PC-3 (cell line): ENCODE results near the gene ARHGAP40. TPM values are rescaled to one million over a fixed set of nuclear protein-coding genes. Genes with fewer than 3 reads are reported as not detected.

ENCODE experiments used
- ATAC-seq: fragments of 200-7000 bp; cut with Tn5 transposase; 2 replicates; pipeline ENCODE4 v1.9.1; 2020; ENCODE audit warnings: mild to moderate bottlenecking, moderate library complexity
- BruUV-seq: library from RNA; stranded (reverse); fragments of 400-500 nt; replicated peaks from 2 replicates; lab custom pipeline; 2021; lab: Mats Ljungman, UMichigan
- CTCF ChIA-PET: fragments of 300-600 bp; sonication (Branson Sonifier 250); formaldehyde crosslinking; loops from one replicate; lab custom pipeline; 2022; ENCODE audit warnings: antibody characterized with exemption; lab: Charles Lee
- POLR2A ChIA-PET: fragments of 300-600 bp; sonication (Branson Sonifier 250); formaldehyde crosslinking; loops from one replicate; lab custom pipeline; 2022; ENCODE audit warnings: antibody characterized with exemption; ENCODE audit not compliant: unreplicated experiment; lab: Charles Lee
- DNase-seq: peaks from one replicate; pipeline ENCODE4 v3.0.0-alpha.2; 2015
- H2AFZ ChIP-seq: fragments of 300-600 bp; sonication (generic); 2 replicates; pipeline ENCODE4 v1.6.0; 2016; ENCODE audit warnings: antibody characterized with exemption, low read length
- H3F3A ChIP-seq: fragments of 300-600 bp; sonication (generic); one replicate; pipeline ENCODE4 v1.6.0; 2017; ENCODE audit warnings: antibody characterized with exemption, low read length, control low read depth, mild to moderate bottlenecking; ENCODE audit not compliant: unreplicated experiment
- H3K27ac ChIP-seq: fragments of 300-600 bp; sonication (generic); 2 replicates; pipeline ENCODE4 v1.5.1; 2016; ENCODE audit warnings: mild to moderate bottlenecking, low read length
- H3K27me3 ChIP-seq: fragments of 300-600 bp; sonication (generic); 2 replicates; pipeline ENCODE4 v1.6.1; 2016; ENCODE audit warnings: low read length, mixed read lengths
- H3K36me3 ChIP-seq: fragments of 300-600 bp; sonication (generic); 2 replicates; pipeline ENCODE4 v1.6.1; 2016; ENCODE audit warnings: low read depth, mixed run types, low read length, mixed read lengths
- H3K4me1 ChIP-seq: fragments of 300-600 bp; sonication (generic); 2 replicates; pipeline ENCODE4 v1.5.1; 2016; ENCODE audit warnings: low read length; ENCODE audit not compliant: insufficient read depth
- H3K4me2 ChIP-seq: fragments of 300-600 bp; sonication (generic); 2 replicates; pipeline ENCODE4 v1.6.0; 2016; ENCODE audit warnings: low read length
- H3K4me3 ChIP-seq: fragments of 300-600 bp; sonication (generic); 2 replicates; pipeline ENCODE4 v1.5.1; 2016; ENCODE audit warnings: mild to moderate bottlenecking, low read length, mixed read lengths
- H3K79me2 ChIP-seq: fragments of 300-600 bp; sonication (generic); 2 replicates; pipeline ENCODE4 v1.6.1; 2017; ENCODE audit warnings: low read length, mixed read lengths
- H3K9ac ChIP-seq: fragments of 300-600 bp; sonication (generic); 2 replicates; pipeline ENCODE4 v1.6.0; 2016; ENCODE audit warnings: mild to moderate bottlenecking, low read length
- H3K9me2 ChIP-seq: fragments of 300-600 bp; sonication (generic); replicated peaks from 2 replicates; pipeline ENCODE4 v1.6.1; 2016; ENCODE audit warnings: mixed run types, low read length, mixed read lengths
- H3K9me3 ChIP-seq: fragments of 300-600 bp; sonication (generic); 2 replicates; pipeline ENCODE4 v1.6.1; 2016; ENCODE audit warnings: low read length, mixed read lengths
- H4K20me1 ChIP-seq: fragments of 300-600 bp; sonication (generic); 2 replicates; pipeline ENCODE4 v1.6.1; 2016; ENCODE audit warnings: low read length, mixed read lengths
- CTCF ChIP-seq: fragments of 300-600 bp; sonication (generic); conservative IDR thresholded peaks from 2 replicates; pipeline ENCODE4 v1.5.1; 2017; ENCODE audit warnings: antibody characterized with exemption, low read depth, mild to moderate bottlenecking, low read length
- EZH2 ChIP-seq: fragments of 300-600 bp; sonication (generic); IDR thresholded peaks from one replicate; pipeline ENCODE4 v1.6.1; 2017; ENCODE audit warnings: antibody characterized with exemption, mild to moderate bottlenecking, low read length; ENCODE audit not compliant: unreplicated experiment
- EZH2phosphoT487 ChIP-seq: fragments of 300-600 bp; sonication (generic); IDR thresholded peaks from 2 replicates; pipeline ENCODE4 v1.6.1; 2018; ENCODE audit warnings: mild to moderate bottlenecking, antibody characterized with exemption, low read length, borderline replicate concordance
- intact Hi-C: fragments of 100-400 bp; cut with micrococcal nuclease; formaldehyde crosslinking; loops from 2 replicates; pipeline ENCODE4 v1.9.0; 2023
- total RNA-seq: library from RNA; depleted of rRNA; stranded (reverse); fragments of >200 nt; gene quantifications from 2 replicates; pipeline ENCODE4 v1.2.3, GENCODE V29; 2014

The ARHGAP40 gene
- total RNA-seq, 1 experiment from 2014 or later: not detected

- Histone ChIP-seq H3K79me2 (no peaks in the 10 kb centered on the region), H3K27me3 (peaks cover 13% of the 10 kb centered on the region), H3K36me3 (no peaks in the 10 kb centered on the region), H3K9me3 (no peaks in the 10 kb centered on the region), H2AFZ (no peak overlapping the region), H3K4me3 (no peak overlapping the region), H3K9me2 (no peaks in the 10 kb centered on the region), H3K9ac (no peak overlapping the region), H4K20me1 (no peaks in the 10 kb centered on the region), H3K27ac (no peak overlapping the region), H3K4me1 (no peaks in the 10 kb centered on the region), H3F3A (no peaks in the 10 kb centered on the region), H3K4me2 (no peak overlapping the region)
- intact Hi-C loops: no loop called here
- no TSS peak for BruUV-seq
- no peak for TF ChIP-seq CTCF
- TF ChIP-seq EZH2phosphoT487: no peak
- TF ChIP-seq EZH2: no peak
- ChIA-PET POLR2A (no interaction called here), CTCF (no interaction called here)
- ATAC-seq (no peak), DNase-seq (no peak)
Measured at GRCh38 chr20:38673725-38674091, 72.1 kb downstream of the ARHGAP40 start.

GRCh38 chr20:38674092-38674764, 72.6 kb downstream of the ARHGAP40 start:
- H3K9me2 ChIP-seq: no peaks in the 10 kb centered on the region
- CTCF ChIA-PET: no interaction called here
- no peaks in the 10 kb centered on the region for H4K20me1 ChIP-seq
- H3K9me3 ChIP-seq: no peaks in the 10 kb centered on the region
- no peaks in the 10 kb centered on the region for H3K4me1 ChIP-seq
- TF ChIP-seq EZH2: no peak
- no peaks in the 10 kb centered on the region for H3F3A ChIP-seq
- H3K27me3 ChIP-seq: peaks cover 8% of the 10 kb centered on the region
- no peak overlapping the region for H3K27ac ChIP-seq
- no peak overlapping the region for H2AFZ ChIP-seq
- ATAC-seq (no peak), DNase-seq (no peak)
- no peak overlapping the region for H3K4me2 ChIP-seq
- H3K9ac ChIP-seq: no peak overlapping the region
- no peaks in the 10 kb centered on the region for H3K79me2 ChIP-seq
- no peaks in the 10 kb centered on the region for H3K36me3 ChIP-seq
- no TSS peak for BruUV-seq
- POLR2A ChIA-PET: no interaction called here
- intact Hi-C loops: no loop called here
- no peak overlapping the region for H3K4me3 ChIP-seq

- Histone ChIP-seq H3K4me1 (no peaks in the 10 kb centered on the region), H4K20me1 (no peaks in the 10 kb centered on the region), H3K4me2 (no peak overlapping the region), H3K9me2 (no peaks in the 10 kb centered on the region), H3K27me3 (peaks cover 3% of the 10 kb centered on the region), H3K4me3 (no peak overlapping the region), H2AFZ (no peak overlapping the region), H3F3A (no peaks in the 10 kb centered on the region), H3K79me2 (no peaks in the 10 kb centered on the region), H3K27ac (no peak overlapping the region), H3K9me3 (no peaks in the 10 kb centered on the region), H3K36me3 (no peaks in the 10 kb centered on the region), H3K9ac (no peak overlapping the region)
- ChIA-PET CTCF (no interaction called here), POLR2A (no interaction called here)
- DNase-seq (no peak), ATAC-seq (no peak)
- TF ChIP-seq EZH2phosphoT487 (no peak), CTCF (no peak), EZH2 (no peak)
- no TSS peak for BruUV-seq
- intact Hi-C loops: no loop called here
Measured at GRCh38 chr20:38674765-38675133, 73.1 kb downstream of the ARHGAP40 start.
